Smooth muscle cell of trachea (primary cell): ENCODE data around the gene METTL21A. TPM values are rescaled to one million over a fixed set of nuclear protein-coding genes. Genes with fewer than 3 reads are reported as not detected.

Experiments used
- total RNA-seq: library from RNA; depleted of rRNA; stranded (reverse); fragments of >200 nt; gene quantifications from 2 replicates; pipeline ENCODE4 v1.2.1, GENCODE V29; 2014

METTL21A gene
- 5.5 and 9.0 TPM in 2 replicates for total RNA-seq

GRCh38 chr2:207625014-207625907, at the start of gene METTL21A:
Gene METTL21A (minus strand): TSS chr2:207625394. CDS start chr2:207624375, 1,019 bp downstream.

Other genes with a start within 250 kb of the METTL21A start
- 41.6 and 41.7 TPM in 2 replicates for gene CREB1, start 95.4 kb downstream of the METTL21A start, total RNA-seq
- gene CCNYL1, start 86.2 kb upstream of the METTL21A start, total RNA-seq, result 5.6 and 13.7 TPM in 2 replicates
- 0.99 and 1.2 TPM in 2 replicates for gene FZD5, start 144.5 kb upstream of the METTL21A start, total RNA-seq